GM12878 (cell line): ENCODE data around the gene UBE2J2. TPM values are rescaled to one million over a fixed set of nuclear protein-coding genes. Genes with fewer than 3 reads are reported as not detected.

Experiments
- ATAC-seq: fragments of 200-7000 bp; cut with Tn5 transposase; 3 replicates; pipeline ENCODE4 v1.9.1; 2020; ENCODE audit warnings: mild to moderate bottlenecking, moderate library complexity
- BruUV-seq: library from RNA; stranded (reverse); fragments of 400-500 nt; replicated peaks from 2 replicates; lab custom pipeline; 2021; lab: Mats Ljungman, UMichigan
- CTCF ChIA-PET: fragments of 300-600 bp; sonication (Branson Sonifier 250); formaldehyde crosslinking; extraction: SDS; loops from one replicate; lab custom pipeline; 2021; ENCODE audit warnings: inconsistent platforms; lab: Yijun Ruan, JAX
- POLR2A ChIA-PET: fragments of 350-600 bp; formaldehyde crosslinking; extraction: SDS; loops from one replicate; lab custom pipeline; 2021; ENCODE audit warnings: inconsistent platforms; lab: Charles Lee
- RAD21 ChIA-PET: fragments of 300-600 bp; sonication (Branson Sonifier 250); formaldehyde crosslinking; loops from one replicate; lab custom pipeline; 2023; ENCODE audit warnings: antibody characterized with exemption; ENCODE audit not compliant: unreplicated experiment; lab: Charles Lee
- SMC1A ChIA-PET: fragments of 300-600 bp; sonication (Branson Sonifier 250); formaldehyde crosslinking; loops from one replicate; lab custom pipeline; 2023; ENCODE audit not compliant: unreplicated experiment, uncharacterized antibody; lab: Charles Lee
- DNase-seq: peaks from one replicate; pipeline ENCODE4 v3.0.0-alpha.2; 2011; ENCODE audit warnings: low read depth, low spot score
- FAIRE-seq: peaks from 3 replicates; lab custom pipeline; 2011; peaks lifted over from hg19 to GRCh38; lab: Jason Lieb, UNC
- H2AFZ ChIP-seq: 2 replicates; pipeline ENCODE4 v1.6.0; 2011; ENCODE audit warnings: low read depth, low read length, control low read depth; ENCODE audit not compliant: control insufficient read depth
- H3K27ac ChIP-seq: 2 replicates; pipeline ENCODE4 v1.5.1; 2011; ENCODE audit warnings: control low read depth; ENCODE audit not compliant: control insufficient read depth, insufficient read depth
- H3K27me3 ChIP-seq, 2 experiments: replicated peaks in 1 of 2; 2 replicates each; pipeline versions ENCODE4 v1.6.0 to v1.6.1; 2011; ENCODE audit warnings: low read length in 1 of 2; ENCODE audit not compliant: control insufficient read depth in 2 of 2, insufficient read depth in 2 of 2
- H3K36me3 ChIP-seq, 2 experiments: 2 replicates each; pipeline ENCODE4 v1.5.1; 2011; ENCODE audit warnings: low read length in 1 of 2; ENCODE audit not compliant: control insufficient read depth in 2 of 2, insufficient read depth in 2 of 2
- H3K4me1 ChIP-seq: 2 replicates; pipeline ENCODE4 v1.6.1; 2011; ENCODE audit warnings: mild to moderate bottlenecking, low read length, moderate library complexity, mixed read lengths; ENCODE audit not compliant: control insufficient read depth, insufficient read depth
- H3K4me2 ChIP-seq: 2 replicates; pipeline ENCODE4 v1.6.0; 2011; ENCODE audit warnings: control low read depth; ENCODE audit not compliant: control insufficient read depth, insufficient read depth
- H3K4me3 ChIP-seq: fragments of 200-600 bp; sonication (generic); 2 replicates; pipeline ENCODE4 v1.5.1; 2016
- H3K79me2 ChIP-seq: 2 replicates; pipeline ENCODE4 v1.6.0; 2011; ENCODE audit warnings: low read length; ENCODE audit not compliant: control insufficient read depth, insufficient read depth
- H3K9ac ChIP-seq: 2 replicates; pipeline ENCODE4 v1.8.0; 2011; ENCODE audit warnings: low read length, control low read depth, mixed read lengths; ENCODE audit not compliant: control insufficient read depth, insufficient read depth
- H3K9me3 ChIP-seq: replicated peaks from 3 replicates; pipeline ENCODE4 v1.5.1; 2011; ENCODE audit warnings: mild to moderate bottlenecking, low read length; ENCODE audit not compliant: control insufficient read depth, insufficient read depth
- H4K20me1 ChIP-seq: 2 replicates; pipeline ENCODE4 v1.6.0; 2011; ENCODE audit not compliant: control insufficient read depth, insufficient read depth
- EED ChIP-seq: sonication (generic); IDR thresholded peaks from 2 replicates; pipeline ENCODE4 v1.6.1; 2016; ENCODE audit warnings: antibody characterized with exemption, low read depth
- HCFC1 ChIP-seq: fragments of 150-350 bp; IDR thresholded peaks from 2 replicates; pipeline ENCODE4 v1.6.1; 2014; ENCODE audit warnings: low read length
- IRF3 ChIP-seq: fragments of 450-650 bp; IDR thresholded peaks from 2 replicates; pipeline ENCODE4 v1.6.1; 2014; ENCODE audit warnings: mild to moderate bottlenecking
- NRF1 ChIP-seq: conservative IDR thresholded peaks from 2 replicates; pipeline ENCODE4 v1.6.1; 2011; ENCODE audit warnings: mild to moderate bottlenecking, low read depth, low read length, improper control_type of control experiment
- POU2F2 ChIP-seq: IDR thresholded peaks from 3 replicates; pipeline ENCODE4 v1.6.1; 2011; ENCODE audit warnings: low read depth, mild to moderate bottlenecking, low read length, borderline replicate concordance
- RAD51 ChIP-seq: fragments of 450-650 bp; IDR thresholded peaks from 2 replicates; pipeline ENCODE4 v1.6.1; 2016; ENCODE audit warnings: moderate library complexity, mild to moderate bottlenecking, inconsistent platforms
- RCOR1 ChIP-seq: conservative IDR thresholded peaks from 2 replicates; pipeline ENCODE4 v1.6.1; 2012; ENCODE audit warnings: low read depth, low read length, improper control_type of control experiment
- SIX5 ChIP-seq: IDR thresholded peaks from 2 replicates; pipeline ENCODE4 v1.6.1; 2011; ENCODE audit warnings: mild to moderate bottlenecking, low read depth, low read length, moderate library complexity; ENCODE audit not compliant: severe bottlenecking
- SMAD5 ChIP-seq: IDR thresholded peaks from 2 replicates; pipeline ENCODE4 v1.6.1; 2016; ENCODE audit warnings: antibody characterized with exemption, low read depth
- STAT3 ChIP-seq: IDR thresholded peaks from 2 replicates; pipeline ENCODE4 v1.6.1; 2011; ENCODE audit warnings: low read depth, low read length, improper control_type of control experiment
- TARDBP ChIP-seq: IDR thresholded peaks from 2 replicates; pipeline ENCODE4 v1.6.1; 2016; ENCODE audit warnings: borderline replicate concordance
- TBL1XR1 ChIP-seq: IDR thresholded peaks from 2 replicates; pipeline ENCODE4 v1.6.1; 2012; ENCODE audit warnings: low read depth, low read length, improper control_type of control experiment
- WGBS: methylation state at CpG from one replicate; pipeline ENCODE4 v1.1.6; 2016; ENCODE audit warnings: low lambda C conversion rate; ENCODE audit not compliant: insufficient replicate concordance, insufficient coverage; ENCODE audit errors: missing lambda C conversion rate; 5-methylcytosine and 5-hydroxymethylcytosine counted together
- in situ Hi-C: fragments of 300-500 bp; cut with MboI; formaldehyde crosslinking; loops from 9 replicates; pipeline ENCODE4 v1.14.3; 2018; ENCODE audit warnings: mixed read lengths
- intact Hi-C: fragments of 100-400 bp; cut with micrococcal nuclease; formaldehyde crosslinking; loops from one replicate; pipeline ENCODE4 v1.14.2; 2022; ENCODE audit not compliant: unreplicated experiment
- polyA plus RNA-seq, 11 experiments: library from polyadenylated mRNA; depleted of rRNA in 4 of 11; unstranded in 6 of 11; stranded (reverse) in 5 of 11; fragments of >200 nt; fragmentation: Nextera tagmentation in 4 of 11; fragmentation: Illumina TruSeq in 1 of 11; extraction: Ambion mirVana in 4 of 11; extraction: Trizol in 1 of 11; gene quantifications; 1 replicate in 1 of 11; 2 replicates in 10 of 11; pipeline versions ENCODE4 v1.2.1 to v1.2.3, GENCODE V29; 2011 to 2016; ENCODE audit warnings: inconsistent platforms in 2 of 11, missing spikeins in 2 of 11, low read depth in 1 of 11
- total RNA-seq, 4 experiments: library from RNA; depleted of rRNA in 3 of 4; stranded (reverse); fragments of >200 nt in 3 of 4; fragmentation: Illumina TruSeq in 1 of 4; extraction: Trizol in 1 of 4; gene quantifications; 2 replicates each; pipeline versions ENCODE4 v1.2.1 to v1.2.3, GENCODE V29; 2013 to 2021
- TF ChIP-seq, protein P1 (sequence below): IDR thresholded peaks from 2 replicates; pipeline ENCODE4 v1.6.1; 2011; ENCODE audit warnings: borderline replicate concordance, low read depth, mild to moderate bottlenecking, moderate library complexity, low read length; ENCODE audit not compliant: insufficient read depth, poor library complexity, severe bottlenecking
- TF ChIP-seq, protein P2 (sequence below): fragments of 450-650 bp; IDR thresholded peaks from 2 replicates; pipeline ENCODE4 v1.6.1; 2016; ENCODE audit warnings: mild to moderate bottlenecking, moderate library complexity, borderline replicate concordance

UBE2J2 gene
- total and polyA plus RNA-seq, 10 of the 15 experiments (the other 5 are each of a cell fraction or from before 2014, with no cell fraction given) = 0.72 to 70.5 (median 49.2) TPM

GRCh38 chr1:1219341-1219740 is 54.3 kb downstream of the UBE2J2 start:
- Histone ChIP-seq H3K27ac (no peak overlapping the region), H3K79me2 (no peaks in the 10 kb centered on the region), H2AFZ (no peak overlapping the region), H3K4me3 (no peak overlapping the region), H4K20me1 (no peaks in the 10 kb centered on the region), H3K36me3 (peaks cover 6 to 39% of the 10 kb centered on the region in 2 experiments), H3K4me1 (peaks cover 13% of the 10 kb centered on the region), H3K9me3 (no peaks in the 10 kb centered on the region; the same call in 2 of the 3 replicates), H3K9ac (no peak overlapping the region), H3K27me3 (no peaks in the 10 kb centered on the region), H3K4me2 (no peak overlapping the region)
- ChIA-PET RAD21 (no interaction called here), POLR2A (interaction anchor here (0.8 kb wide), 1 partner anchor 12 kb away, joined by 3 read pairs; no protein-coding TSS in a partner anchor), SMC1A (no interaction called here), CTCF (no interaction called here)
- DNase-seq (no peak), ATAC-seq (no peak), FAIRE-seq (no peak)
- 47% methylated on average over 20 of the region's 20 CpGs for WGBS
- intact Hi-C loops = no loop called here
- BruUV-seq = no TSS peak
- TF ChIP-seq IRF3 = no peak
- TF ChIP-seq SMAD5 = no peak
- TF ChIP-seq RCOR1 = no peak
- TF ChIP-seq SIX5 = no peak
- TF ChIP-seq TBL1XR1 = no peak
- TF ChIP-seq, protein P1, sequence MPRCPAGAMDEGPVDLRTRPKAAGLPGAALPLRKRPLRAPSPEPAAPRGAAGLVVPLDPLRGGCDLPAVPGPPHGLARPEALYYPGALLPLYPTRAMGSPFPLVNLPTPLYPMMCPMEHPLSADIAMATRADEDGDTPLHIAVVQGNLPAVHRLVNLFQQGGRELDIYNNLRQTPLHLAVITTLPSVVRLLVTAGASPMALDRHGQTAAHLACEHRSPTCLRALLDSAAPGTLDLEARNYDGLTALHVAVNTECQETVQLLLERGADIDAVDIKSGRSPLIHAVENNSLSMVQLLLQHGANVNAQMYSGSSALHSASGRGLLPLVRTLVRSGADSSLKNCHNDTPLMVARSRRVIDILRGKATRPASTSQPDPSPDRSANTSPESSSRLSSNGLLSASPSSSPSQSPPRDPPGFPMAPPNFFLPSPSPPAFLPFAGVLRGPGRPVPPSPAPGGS = no peak
- no peak for TF ChIP-seq RAD51
- TF ChIP-seq STAT3 = no peak
- TF ChIP-seq POU2F2 = no peak
- no peak for TF ChIP-seq EED
- TF ChIP-seq, protein P2, sequence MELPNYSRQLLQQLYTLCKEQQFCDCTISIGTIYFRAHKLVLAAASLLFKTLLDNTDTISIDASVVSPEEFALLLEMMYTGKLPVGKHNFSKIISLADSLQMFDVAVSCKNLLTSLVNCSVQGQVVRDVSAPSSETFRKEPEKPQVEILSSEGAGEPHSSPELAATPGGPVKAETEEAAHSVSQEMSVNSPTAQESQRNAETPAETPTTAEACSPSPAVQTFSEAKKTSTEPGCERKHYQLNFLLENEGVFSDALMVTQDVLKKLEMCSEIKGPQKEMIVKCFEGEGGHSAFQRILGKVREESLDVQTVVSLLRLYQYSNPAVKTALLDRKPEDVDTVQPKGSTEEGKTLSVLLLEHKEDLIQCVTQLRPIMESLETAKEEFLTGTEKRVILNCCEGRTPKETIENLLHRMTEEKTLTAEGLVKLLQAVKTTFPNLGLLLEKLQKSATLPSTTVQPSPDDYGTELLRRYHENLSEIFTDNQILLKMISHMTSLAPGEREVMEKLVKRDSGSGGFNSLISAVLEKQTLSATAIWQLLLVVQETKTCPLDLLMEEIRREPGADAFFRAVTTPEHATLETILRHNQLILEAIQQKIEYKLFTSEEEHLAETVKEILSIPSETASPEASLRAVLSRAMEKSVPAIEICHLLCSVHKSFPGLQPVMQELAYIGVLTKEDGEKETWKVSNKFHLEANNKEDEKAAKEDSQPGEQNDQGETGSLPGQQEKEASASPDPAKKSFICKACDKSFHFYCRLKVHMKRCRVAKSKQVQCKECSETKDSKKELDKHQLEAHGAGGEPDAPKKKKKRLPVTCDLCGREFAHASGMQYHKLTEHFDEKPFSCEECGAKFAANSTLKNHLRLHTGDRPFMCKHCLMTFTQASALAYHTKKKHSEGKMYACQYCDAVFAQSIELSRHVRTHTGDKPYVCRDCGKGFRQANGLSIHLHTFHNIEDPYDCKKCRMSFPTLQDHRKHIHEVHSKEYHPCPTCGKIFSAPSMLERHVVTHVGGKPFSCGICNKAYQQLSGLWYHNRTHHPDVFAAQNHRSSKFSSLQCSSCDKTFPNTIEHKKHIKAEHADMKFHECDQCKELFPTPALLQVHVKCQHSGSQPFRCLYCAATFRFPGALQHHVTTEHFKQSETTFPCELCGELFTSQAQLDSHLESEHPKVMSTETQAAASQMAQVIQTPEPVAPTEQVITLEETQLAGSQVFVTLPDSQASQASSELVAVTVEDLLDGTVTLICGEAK = no peak
- TF ChIP-seq NRF1 = no peak
- TF ChIP-seq HCFC1 = no peak
- no peak for TF ChIP-seq TARDBP
- in situ Hi-C loops = no loop called here
